HG02763 (cell line): Measurements from ENCODE around the gene PDE6B.
"Not testable (repeated sequence)": the region's sequence is repeated elsewhere in the genome, so short reads cannot be mapped to it uniquely, and the experiment has no call there.

Experiments
- ATAC-seq: cut with Tn5 transposase; IDR thresholded peaks from one replicate; pipeline ENCODE4 v1.9.1; 2021; ENCODE audit warnings: mild to moderate bottlenecking, moderate library complexity; ENCODE audit not compliant: unreplicated experiment

The PDE6B gene

DNA sequence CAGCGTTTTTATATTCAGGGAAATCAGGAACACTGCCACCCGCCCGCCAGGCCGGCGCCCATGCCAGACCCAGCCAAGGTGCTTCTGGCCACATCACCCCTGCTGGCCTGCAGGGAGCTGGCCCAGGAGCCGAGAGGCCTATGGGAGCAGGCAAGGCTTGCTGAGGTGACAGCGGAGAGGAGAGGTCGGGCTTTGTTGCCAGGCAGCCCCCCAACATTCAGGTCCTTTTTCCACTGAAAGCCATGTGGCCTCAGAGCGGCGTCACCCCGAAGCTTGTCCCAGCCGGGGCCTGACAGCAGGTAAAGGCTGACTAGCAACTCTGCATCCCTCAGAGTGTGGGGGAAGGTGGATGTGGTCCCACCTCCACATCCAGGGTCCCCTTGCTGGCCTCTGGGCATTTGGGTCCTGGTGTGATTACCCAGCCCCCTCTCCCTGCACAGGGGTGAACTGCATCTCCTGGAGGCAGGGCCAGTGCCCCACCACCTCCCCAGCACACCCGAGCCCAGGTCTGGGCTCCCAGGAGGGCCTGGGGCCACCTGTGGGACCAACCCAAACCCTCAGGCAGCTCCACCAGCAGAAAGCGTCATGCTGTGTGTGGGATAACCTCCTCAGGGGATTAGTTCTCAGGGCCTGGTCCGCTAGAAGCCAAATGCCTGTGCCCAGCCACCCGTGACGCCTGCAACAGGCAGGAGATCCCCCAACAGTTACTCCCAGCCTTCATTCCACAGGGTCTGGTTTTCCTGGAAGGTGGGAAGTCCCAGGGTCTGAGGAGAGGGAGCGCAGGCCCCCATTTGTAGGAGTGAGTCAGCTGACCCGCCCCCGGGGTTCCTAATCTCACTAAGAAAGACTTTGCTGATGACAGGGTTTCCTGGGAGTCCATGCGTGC, at the start of gene PDE6B:
Gene PDE6B, plus strand, starts transcription at position 869 of the 886 bp plus-strand sequence. CDS start 54 bp downstream, outside the sequence.
- no peak for ATAC-seq

GRCh38 chr4:576245-576821, 49.0 kb upstream of the PDE6B start, which contains the start of gene TMEM271:
Gene TMEM271, minus strand, starts transcription at chr4:576295. Its CDS starts 233 bp downstream, at chr4:576062.
- no peak for ATAC-seq

DNA sequence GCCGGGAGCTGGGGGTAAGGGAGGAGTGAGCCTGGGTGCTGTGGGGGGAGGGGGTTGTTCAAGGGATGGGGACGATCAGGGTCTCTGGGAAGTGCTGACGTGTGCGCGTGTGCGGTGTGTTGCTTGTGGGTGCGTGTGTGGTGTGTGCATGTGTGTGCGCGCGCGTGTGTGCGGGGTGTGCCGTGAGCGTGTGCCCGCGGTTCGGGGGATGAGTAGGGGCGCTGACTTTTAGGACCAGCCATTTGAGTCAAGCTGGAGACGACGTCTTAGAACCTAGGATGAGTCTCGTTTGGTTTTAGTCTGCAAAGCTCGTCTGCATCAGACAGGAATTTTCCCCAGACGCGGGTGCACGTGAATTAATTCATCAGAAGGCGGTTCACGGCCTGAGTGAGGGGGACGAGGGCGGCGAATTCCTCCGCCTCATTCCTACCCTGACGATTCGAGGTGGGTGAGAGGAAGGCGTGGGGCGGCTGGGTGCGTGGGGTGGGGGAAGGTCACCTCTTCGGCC, 48.3 kb upstream of the PDE6B start:
- no peak for ATAC-seq

DNA sequence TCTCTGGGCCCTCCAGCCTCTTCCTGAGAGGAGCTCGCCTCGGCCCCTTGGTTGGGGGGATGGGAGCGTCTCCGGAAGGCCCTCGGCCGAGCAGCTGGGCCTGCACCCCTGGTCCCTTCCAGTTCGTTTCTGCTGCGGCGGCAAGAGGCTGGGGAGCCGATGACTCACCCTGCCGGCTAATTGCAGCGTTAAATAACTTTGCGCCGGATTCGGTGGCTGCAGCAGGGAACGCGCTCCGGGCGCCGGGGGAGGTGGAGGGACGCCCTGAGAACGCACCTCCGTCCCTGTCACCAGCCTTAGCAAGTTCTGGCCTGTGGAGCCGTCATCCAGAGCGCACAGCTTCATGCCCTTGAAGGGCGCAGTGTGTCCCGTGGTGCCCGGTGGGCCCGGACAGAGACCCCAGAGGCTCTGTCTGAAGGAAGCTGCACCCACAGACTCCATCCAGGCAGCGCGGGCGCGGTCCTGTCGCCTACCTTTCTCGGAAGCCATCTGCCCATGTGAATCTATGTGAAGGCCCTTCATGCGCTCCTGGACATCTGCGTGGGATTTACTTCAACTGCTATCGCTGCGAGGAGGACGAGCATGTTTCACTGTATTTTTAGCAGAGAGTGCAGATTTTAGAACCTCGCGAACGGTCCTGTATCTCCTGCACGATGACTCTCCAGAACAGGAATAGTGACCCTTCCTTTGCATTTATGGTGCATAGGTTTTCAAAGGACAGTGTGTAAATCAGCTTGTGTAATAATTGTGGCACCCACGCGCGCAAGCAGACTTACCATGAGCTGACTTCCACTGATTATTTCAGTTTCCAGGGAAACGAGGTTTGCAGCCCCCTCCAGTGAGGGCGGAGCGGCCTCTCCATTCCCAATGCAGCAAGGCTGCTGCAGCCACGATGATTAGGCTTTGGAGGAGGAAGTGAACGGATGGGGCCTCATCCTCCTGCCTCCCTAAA, 47.6 kb upstream of the PDE6B start:
- no peak for ATAC-seq

- no peak for ATAC-seq
Observed at GRCh38 chr4:578451-579443, 46.6 kb upstream of the PDE6B start.

DNA sequence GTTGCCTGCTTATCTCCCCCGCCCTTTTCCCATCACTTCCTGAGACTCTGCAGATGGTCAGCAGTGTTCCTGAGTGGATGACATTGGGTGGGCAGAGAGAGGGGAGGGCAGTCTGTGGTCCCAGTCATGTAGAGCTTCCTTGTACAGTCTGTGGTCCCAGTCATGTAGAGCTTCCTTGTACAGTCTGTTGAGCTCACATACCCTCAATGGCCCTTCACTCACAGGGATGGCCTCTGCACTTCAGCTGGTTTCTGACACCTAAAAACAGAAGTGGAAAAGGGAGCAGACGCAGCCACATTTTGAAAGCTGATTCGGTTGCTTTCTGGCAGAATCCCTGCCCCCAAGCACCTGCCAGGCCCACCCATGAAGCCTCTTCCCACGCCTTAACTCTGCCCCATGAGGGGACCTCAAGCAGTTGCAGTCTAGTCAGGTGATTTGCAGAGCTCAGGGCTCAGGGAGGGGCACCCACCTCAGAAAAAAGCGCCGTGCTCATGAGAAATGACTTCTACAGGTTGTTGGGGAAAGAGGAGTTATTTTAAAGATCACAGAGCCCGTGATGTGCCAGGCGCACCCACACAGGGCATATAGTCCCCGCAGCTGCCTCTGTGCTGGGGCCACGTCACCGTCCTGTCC, 45.7 kb upstream of the PDE6B start:
- ATAC-seq: no peak

DNA sequence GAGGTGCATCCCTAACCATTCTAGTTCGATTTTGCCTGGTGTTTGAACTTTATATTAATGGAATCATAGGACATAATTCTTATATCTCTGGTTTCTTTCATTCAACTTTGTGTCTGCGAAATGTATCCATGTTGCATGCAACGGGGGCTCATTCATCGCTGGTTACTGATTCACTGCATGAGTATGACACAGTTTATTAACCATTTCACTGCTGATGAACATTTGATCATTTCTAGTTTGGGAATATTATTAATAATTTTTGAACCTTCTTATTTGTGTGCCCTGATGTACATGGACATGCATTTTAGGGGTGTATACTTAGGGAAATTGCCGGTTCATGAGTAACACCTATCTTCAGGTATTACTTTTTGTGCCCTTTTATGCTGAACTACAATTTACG, 44.2 kb upstream of the PDE6B start:
- ATAC-seq: no peak

DNA sequence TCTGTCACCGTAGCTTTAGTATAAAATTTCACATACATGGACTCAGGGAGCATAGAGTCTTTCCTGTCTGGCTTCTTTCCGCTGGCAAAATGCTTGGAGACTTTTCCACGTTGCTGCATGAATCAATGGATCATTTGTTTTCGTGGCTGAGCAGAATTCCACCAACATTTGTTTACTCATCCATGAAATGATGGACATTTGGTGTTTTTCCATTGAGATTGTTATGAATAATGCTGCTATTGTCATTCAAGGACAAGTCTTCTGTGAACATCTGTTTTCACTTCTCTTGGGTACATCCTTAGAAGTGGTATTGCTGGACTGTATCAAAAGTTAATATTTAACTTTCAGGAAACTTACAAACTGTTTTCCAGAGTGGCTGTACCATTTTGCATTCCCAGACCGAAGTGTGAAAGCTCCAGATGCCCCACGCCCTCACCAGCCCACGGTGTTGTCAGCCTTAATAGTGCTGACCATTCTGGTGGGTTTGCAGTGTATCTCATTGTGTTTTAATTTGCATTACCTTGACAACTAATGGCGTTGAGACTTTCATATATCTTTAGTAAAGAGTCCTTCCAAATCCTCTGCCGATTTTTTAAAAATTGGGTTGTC, 43.5 kb upstream of the PDE6B start:
- no peak for ATAC-seq

- no peak for ATAC-seq
Observed at GRCh38 chr4:583820-584219, 41.6 kb upstream of the PDE6B start.

DNA sequence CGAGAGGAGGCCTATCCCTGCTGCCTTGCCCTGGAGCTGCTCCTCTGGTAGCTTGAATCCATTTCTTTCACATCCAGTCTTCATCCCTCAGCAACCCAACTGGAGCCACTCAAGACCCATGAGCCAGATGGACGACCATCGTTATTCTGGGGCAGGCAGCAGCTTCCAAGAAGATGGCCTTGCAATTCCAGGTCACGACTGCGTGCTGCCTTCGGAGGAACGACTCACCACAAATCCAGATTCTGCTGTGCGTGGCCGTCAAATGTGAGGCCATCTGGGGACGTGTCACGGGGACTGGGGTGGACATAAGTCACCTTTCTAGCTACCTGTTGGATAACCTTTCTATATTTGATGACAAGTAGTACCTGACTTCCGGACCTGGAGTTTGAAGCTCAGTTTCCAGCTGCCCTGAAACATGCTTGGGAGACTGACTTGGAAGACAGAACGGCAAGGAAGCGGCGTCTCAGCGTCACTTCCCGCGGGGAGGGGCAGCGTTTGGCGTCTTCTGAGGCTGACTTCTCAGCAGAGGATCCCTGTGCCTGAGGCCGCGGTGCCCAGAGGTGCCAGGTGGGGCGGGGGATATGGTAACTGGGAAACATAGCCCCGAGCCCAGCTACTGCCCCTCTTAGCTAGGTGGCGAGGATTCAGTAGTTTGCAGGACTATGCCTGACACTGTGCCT, 37.6 kb upstream of the PDE6B start:
- ATAC-seq: no peak

GRCh38 chr4:588351-588849, 37.0 kb upstream of the PDE6B start:
- ATAC-seq: no peak

- no peak for ATAC-seq
Observed at GRCh38 chr4:589219-589963, 36.0 kb upstream of the PDE6B start.

- no peak for ATAC-seq
Observed at GRCh38 chr4:590313-590841, 35.0 kb upstream of the PDE6B start.

DNA sequence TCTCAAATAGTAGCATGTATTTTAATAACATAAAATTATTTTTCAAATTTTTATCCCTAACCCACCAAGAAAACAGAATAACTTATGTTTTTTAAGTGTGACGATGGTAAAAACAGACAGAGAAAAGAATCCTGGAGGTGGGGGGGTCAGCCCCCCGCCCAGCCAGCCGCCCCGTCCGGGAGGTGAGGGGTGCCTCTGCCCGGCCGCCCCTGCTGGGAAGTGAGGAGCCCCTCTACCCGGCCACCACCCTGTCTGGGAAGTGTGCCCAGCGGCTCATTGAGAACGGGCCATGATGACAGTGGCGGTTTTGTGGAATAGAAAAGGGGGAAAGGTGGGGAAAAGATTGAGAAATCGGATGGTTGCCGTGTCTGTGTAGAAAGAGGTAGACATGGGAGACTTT, 33.2 kb upstream of the PDE6B start:
- ATAC-seq: not testable (repeated sequence)

GRCh38 chr4:592825-593520, 32.4 kb upstream of the PDE6B start:
- ATAC-seq: no peak

- no peak for ATAC-seq
Observed at GRCh38 chr4:598925-599324, 26.4 kb upstream of the PDE6B start.

DNA sequence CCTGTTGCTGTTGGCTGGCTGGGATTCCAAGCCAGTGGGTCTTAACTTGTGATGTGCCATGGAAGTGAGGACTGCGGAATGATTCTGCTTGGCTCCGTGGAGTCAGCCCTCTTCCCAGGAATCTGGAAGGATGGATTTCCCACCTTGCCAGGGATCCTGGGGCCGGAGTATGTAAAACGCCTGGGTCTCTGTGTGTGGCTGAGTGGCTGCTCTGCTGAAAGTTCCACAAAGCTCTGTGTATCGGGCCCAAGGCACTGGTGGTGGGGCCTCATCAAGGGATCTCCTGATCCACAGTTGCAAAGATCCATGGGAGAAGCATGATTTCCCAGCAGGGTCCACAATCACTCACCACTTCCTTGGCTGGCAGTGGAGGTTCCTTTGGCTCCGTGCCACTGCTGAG, 25.2 kb upstream of the PDE6B start:
- no peak for ATAC-seq
